Measurements from ENCODE around the gene UBR2. TPM values are rescaled to one million over a fixed set of nuclear protein-coding genes. Genes with fewer than 3 reads are reported as not detected.

The UBR2 gene
- total RNA-seq, 1 donor from 2014 or later = 32.5 TPM

Other genes starting within 250 kb of the UBR2 start
- 1.4 TPM for gene TRERF1, start 112.1 kb upstream of the UBR2 start, total RNA-seq
- gene PRPH2, start 158.6 kb downstream of the UBR2 start, total RNA-seq = 0.63 TPM
- 12.8 TPM for gene TBCC, start 182.1 kb downstream of the UBR2 start, total RNA-seq
- 12.0 TPM for gene BICRAL, start 218.0 kb downstream of the UBR2 start, total RNA-seq